K562 (cell line): ENCODE measurements around the gene AIPL1. TPM values are rescaled to one million over a fixed set of nuclear protein-coding genes. Genes with fewer than 3 reads are reported as not detected.

Experiments
- ELK3 ChIP-seq: fragments of 450-650 bp; formaldehyde crosslinking; IDR thresholded peaks from 2 replicates; pipeline ENCODE4 v1.4.0; 2020; ENCODE audit warnings: mild to moderate bottlenecking
- FOXM1 ChIP-seq, 2 experiments: fragments of 450-650 bp in 1 of 2; sonication (generic) in 1 of 2; formaldehyde crosslinking in 1 of 2; IDR thresholded peaks; 2 replicates each; pipeline versions ENCODE4 v1.6.1 to v1.9.0; 2017 to 2022; ENCODE audit warnings: low read depth in 2 of 2, mild to moderate bottlenecking in 2 of 2, missing genetic modification reagents in 1 of 2, moderate library complexity in 1 of 2
- LCOR ChIP-seq: sonication (generic); formaldehyde crosslinking; IDR thresholded peaks from 2 replicates; pipeline ENCODE4 v1.8.0; 2022; ENCODE audit warnings: mild to moderate bottlenecking, missing genetic modification reagents
- MTF1 ChIP-seq: fragments of 250-450 bp; sonication (Bioruptor Pico); IDR thresholded peaks from 2 replicates; pipeline ENCODE4 v1.9.0; 2021; ENCODE audit warnings: moderate library complexity, mild to moderate bottlenecking, inconsistent platforms, borderline replicate concordance
- NR4A1 ChIP-seq, 2 experiments: fragments of 250-450 bp in 1 of 2; fragments of 450-650 bp in 1 of 2; sonication (Bioruptor Pico) in 1 of 2; IDR thresholded peaks; 2 replicates each; pipeline versions ENCODE4 v1.4.0 to v1.6.1; 2016 to 2020; ENCODE audit warnings: mild to moderate bottlenecking in 2 of 2, missing compliant biosample characterization in 1 of 2, missing genetic modification characterization in 1 of 2, moderate library complexity in 1 of 2
- PRPF4 ChIP-seq: fragments of 200-400 bp; formaldehyde crosslinking; IDR thresholded peaks from one replicate; pipeline ENCODE4 v1.6.1; 2017; ENCODE audit warnings: low read length, low read depth, mild to moderate bottlenecking; ENCODE audit not compliant: insufficient read depth, poor library complexity, severe bottlenecking
- RUNX1 ChIP-seq: sonication (generic); IDR thresholded peaks from 2 replicates; pipeline ENCODE4 v1.6.1; 2016; ENCODE audit warnings: antibody characterized with exemption, low read depth
- SAP30 ChIP-seq: fragments of 200-600 bp; sonication (generic); IDR thresholded peaks from 2 replicates; pipeline ENCODE4 v1.6.1; 2012; ENCODE audit warnings: borderline replicate concordance, low read depth, mild to moderate bottlenecking, moderate library complexity, low read length, control low read depth, inconsistent platforms; ENCODE audit not compliant: insufficient read depth, poor library complexity, severe bottlenecking
- SIN3A ChIP-seq, 2 experiments: fragments of 150-350 bp in 1 of 2; IDR thresholded peaks; 2 replicates each; pipeline ENCODE4 v1.6.1; 2011 to 2016; ENCODE audit warnings: borderline replicate concordance in 2 of 2, low read depth in 2 of 2, low read length in 2 of 2, mild to moderate bottlenecking in 2 of 2, moderate library complexity in 2 of 2; ENCODE audit not compliant: control insufficient read depth in 1 of 2
- SMC3 ChIP-seq: conservative IDR thresholded peaks from 2 replicates; pipeline ENCODE4 v1.6.1; 2011; ENCODE audit warnings: low read depth, low read length, improper control_type of control experiment; ENCODE audit not compliant: insufficient read depth
- THRA ChIP-seq: fragments of 450-650 bp; IDR thresholded peaks from 2 replicates; pipeline ENCODE4 v1.6.1; 2017; ENCODE audit warnings: mild to moderate bottlenecking, moderate library complexity
- ZBTB33 ChIP-seq: sonication (generic); formaldehyde crosslinking; IDR thresholded peaks from 2 replicates; pipeline ENCODE4 v1.8.1; 2023; ENCODE audit warnings: mild to moderate bottlenecking, missing genetic modification reagents
- ZBTB49 ChIP-seq: sonication (generic); formaldehyde crosslinking; IDR thresholded peaks from 2 replicates; pipeline ENCODE4 v1.8.0; 2022; ENCODE audit warnings: missing genetic modification reagents, mild to moderate bottlenecking, borderline replicate concordance
- ZNF124 ChIP-seq: sonication (generic); formaldehyde crosslinking; IDR thresholded peaks from 2 replicates; pipeline ENCODE4 v1.8.1; 2022; ENCODE audit warnings: missing genetic modification reagents
- ZNF140 ChIP-seq: fragments of 250-450 bp; sonication (Bioruptor Pico); IDR thresholded peaks from 2 replicates; pipeline ENCODE4 v1.8.0; 2021; ENCODE audit warnings: moderate library complexity, mild to moderate bottlenecking, inconsistent platforms
- ZNF253 ChIP-seq: fragments of 250-450 bp; sonication (Bioruptor Pico); conservative IDR thresholded peaks from 2 replicates; pipeline ENCODE4 v1.6.1; 2021; ENCODE audit warnings: mild to moderate bottlenecking
- ZNF551 ChIP-seq: fragments of 250-450 bp; sonication (Bioruptor Pico); IDR thresholded peaks from 2 replicates; pipeline ENCODE4 v1.5.0; 2021; ENCODE audit warnings: mild to moderate bottlenecking, moderate library complexity
- ZNF583 ChIP-seq: fragments of 250-450 bp; sonication (Bioruptor Pico); IDR thresholded peaks from 2 replicates; pipeline ENCODE4 v1.4.0; 2020
- polyA plus RNA-seq, 8 experiments: library from polyadenylated mRNA; depleted of rRNA in 4 of 8; stranded (reverse) in 5 of 8; unstranded in 3 of 8; fragments of >200 nt; fragmentation: Nextera tagmentation in 2 of 8; fragmentation: Illumina TruSeq in 1 of 8; extraction: Ambion mirVana in 2 of 8; extraction: Trizol in 1 of 8; gene quantifications; 2 replicates each; pipeline versions ENCODE4 v1.2.1 to v1.2.3, GENCODE V29; 2011 to 2014; ENCODE audit warnings: inconsistent platforms in 1 of 8, missing spikeins in 1 of 8
- total RNA-seq, 7 experiments: library from RNA; depleted of rRNA in 6 of 7; stranded (reverse); fragments of >200 nt in 6 of 7; fragmentation: Illumina TruSeq in 2 of 7; extraction: Trizol in 2 of 7; gene quantifications; 2 replicates each; pipeline versions ENCODE4 v1.2.1 to v1.2.3, GENCODE V29; 2011 to 2021; ENCODE audit warnings: low replicate concordance in 1 of 7

The AIPL1 gene
- total and polyA plus RNA-seq, 9 of the 15 experiments (the other 6 are each of a cell fraction or from before 2014, with no cell fraction given), result not detected

GRCh38 chr17:6443692-6444570 lies 9.0 kb upstream of the AIPL1 start, which contains the start of gene PIMREG (continued):
- peak; percentile 32; the same call in 1 of the 2 replicates for TF ChIP-seq FOXM1 (IDR thresholded peaks at IDR 0.05; ENCODE audit: low read depth)
- no peak for TF ChIP-seq FOXM1 (CRISPR knock-in tag; IDR thresholded peaks at IDR 0.05; ENCODE audit: low read depth)
- no peak for TF ChIP-seq ZBTB33 (CRISPR knock-in tag)
- no peak for TF ChIP-seq MTF1
- TF ChIP-seq SMC3, result no peak
- TF ChIP-seq ELK3 (CRISPR knock-in tag), result no peak
- TF ChIP-seq ZNF140, result no peak
- TF ChIP-seq SIN3A (IDR thresholded peaks at IDR 0.05; ENCODE audit: borderline replicate concordance in 2 of 2, control insufficient read depth in 1 of 2, low read depth in 2 of 2, low read length in 2 of 2), result peak in 1 of 2 experiments; percentile 7; a peak in 1 of 4 replicates
- TF ChIP-seq NR4A1 (CRISPR knock-in tag; IDR thresholded peaks at IDR 0.05), result no peak
- no peak for TF ChIP-seq NR4A1 (tag; IDR thresholded peaks at IDR 0.05)
- TF ChIP-seq SAP30, result peak; percentile 68
- no peak for TF ChIP-seq ZNF124 (CRISPR knock-in tag)
- TF ChIP-seq ZBTB49 (CRISPR knock-in tag), result no peak
- no peak for TF ChIP-seq THRA
- no peak for TF ChIP-seq PRPF4
- 0 out of 2 replicates have a peak, but pooled peaks have one; percentile 37 for TF ChIP-seq LCOR
- no peak for TF ChIP-seq ZNF583 (CRISPR knock-in tag)
- TF ChIP-seq ZNF253 (CRISPR knock-in tag), result no peak
- no peak for TF ChIP-seq ZNF551 (CRISPR knock-in tag)
- no peak for TF ChIP-seq RUNX1
